ENCODE measurements around the gene PCBP3.

The PCBP3 gene

DNA sequence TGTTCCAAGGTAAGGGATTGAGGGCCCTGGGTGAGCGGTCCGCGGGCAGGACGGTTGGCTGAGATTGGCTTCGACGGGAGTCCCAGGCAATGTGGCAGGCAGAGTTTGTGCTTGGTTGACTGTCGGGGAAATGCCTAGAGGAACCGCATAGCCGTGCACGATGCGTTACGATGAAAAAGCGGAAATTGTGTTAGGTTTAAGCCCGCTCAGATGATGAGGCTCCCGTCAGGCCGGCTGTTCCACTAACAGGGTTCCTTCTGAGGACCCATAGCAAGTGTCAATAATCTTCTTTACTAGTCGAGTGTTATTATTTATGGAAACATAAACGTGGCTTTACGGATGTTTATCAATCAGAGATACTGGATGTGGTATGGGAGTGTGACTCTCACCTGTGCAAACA lies 220.2 kb downstream of the PCBP3 start:
- DNase-seq (ENCODE audit: low read depth): no peak
- in situ Hi-C loops (cut with HindIII; ENCODE audit: low sequenced_read_pairs): no loop called here
- TF ChIP-seq, protein P1, sequence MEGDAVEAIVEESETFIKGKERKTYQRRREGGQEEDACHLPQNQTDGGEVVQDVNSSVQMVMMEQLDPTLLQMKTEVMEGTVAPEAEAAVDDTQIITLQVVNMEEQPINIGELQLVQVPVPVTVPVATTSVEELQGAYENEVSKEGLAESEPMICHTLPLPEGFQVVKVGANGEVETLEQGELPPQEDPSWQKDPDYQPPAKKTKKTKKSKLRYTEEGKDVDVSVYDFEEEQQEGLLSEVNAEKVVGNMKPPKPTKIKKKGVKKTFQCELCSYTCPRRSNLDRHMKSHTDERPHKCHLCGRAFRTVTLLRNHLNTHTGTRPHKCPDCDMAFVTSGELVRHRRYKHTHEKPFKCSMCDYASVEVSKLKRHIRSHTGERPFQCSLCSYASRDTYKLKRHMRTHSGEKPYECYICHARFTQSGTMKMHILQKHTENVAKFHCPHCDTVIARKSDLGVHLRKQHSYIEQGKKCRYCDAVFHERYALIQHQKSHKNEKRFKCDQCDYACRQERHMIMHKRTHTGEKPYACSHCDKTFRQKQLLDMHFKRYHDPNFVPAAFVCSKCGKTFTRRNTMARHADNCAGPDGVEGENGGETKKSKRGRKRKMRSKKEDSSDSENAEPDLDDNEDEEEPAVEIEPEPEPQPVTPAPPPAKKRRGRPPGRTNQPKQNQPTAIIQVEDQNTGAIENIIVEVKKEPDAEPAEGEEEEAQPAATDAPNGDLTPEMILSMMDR (IDR thresholded peaks at IDR 0.05; ENCODE audit: low read depth, low read length, missing control alignments): no peak
- no peak overlapping the region for H3K4me3 ChIP-seq (ENCODE audit: low read depth, low read length)

DNA sequence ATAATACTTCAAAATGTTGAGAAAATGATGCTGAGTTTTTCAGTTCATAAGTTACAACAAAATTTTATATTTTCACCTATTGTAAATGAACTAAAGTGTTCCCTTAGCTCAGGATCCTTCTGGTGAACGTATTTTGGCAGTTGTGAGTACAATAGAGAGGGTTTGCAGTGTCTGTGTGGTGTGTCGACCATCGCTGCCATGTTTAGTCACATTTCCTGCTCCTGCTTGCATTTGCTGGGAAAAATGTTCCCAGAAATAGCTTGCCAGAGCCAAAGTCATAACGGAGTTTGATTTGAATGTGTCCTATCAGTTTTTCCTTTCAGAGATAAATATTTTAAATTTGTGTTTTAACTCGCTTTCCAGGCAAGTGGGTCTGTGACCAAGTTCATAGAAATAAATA lies 220.9 kb downstream of the PCBP3 start:
- in situ Hi-C loops (cut with HindIII; ENCODE audit: low sequenced_read_pairs): no loop called here
- DNase-seq (ENCODE audit: low read depth): no peak
- TF ChIP-seq, protein P1 (IDR thresholded peaks at IDR 0.05; ENCODE audit: low read depth, low read length, missing control alignments): no peak
- no peak overlapping the region for H3K4me3 ChIP-seq (ENCODE audit: low read depth, low read length)

DNA sequence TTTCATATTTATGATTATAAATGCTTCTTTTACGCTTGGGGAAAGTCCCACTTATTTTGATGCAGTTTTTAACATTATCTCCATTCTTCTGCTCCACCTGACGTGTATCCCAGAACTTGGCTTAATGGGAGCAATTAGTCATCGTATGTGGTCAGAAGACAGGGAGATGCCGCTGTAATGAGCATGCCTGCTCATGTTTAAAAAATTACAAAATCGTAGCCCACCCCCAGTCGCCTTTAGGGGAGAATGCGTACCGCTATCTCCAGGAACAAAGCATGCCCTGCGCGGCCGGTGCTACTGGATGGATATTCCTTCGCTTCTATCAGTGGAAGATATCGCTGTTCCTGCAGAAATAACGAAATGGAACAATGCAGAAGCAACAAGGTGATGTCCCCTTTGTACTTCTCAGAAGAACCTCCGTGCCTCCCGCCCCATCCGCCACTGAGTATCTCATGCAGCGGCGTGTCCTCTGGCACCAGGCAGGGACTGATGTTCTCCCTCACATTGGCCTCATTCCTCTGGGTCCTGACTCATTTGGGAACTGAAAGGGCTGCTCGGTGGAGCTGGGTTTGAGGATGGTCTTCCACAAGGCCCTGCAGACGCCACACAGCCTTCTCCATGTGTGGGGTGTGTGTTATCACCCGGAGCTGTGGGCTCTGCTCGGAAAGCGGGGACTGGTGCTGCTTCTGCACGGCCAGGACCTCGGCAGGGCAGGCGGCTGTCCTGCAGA lies 221.7 kb downstream of the PCBP3 start:
- TF ChIP-seq, protein P1 (IDR thresholded peaks at IDR 0.05; ENCODE audit: low read depth, low read length, missing control alignments): no peak
- in situ Hi-C loops (cut with HindIII; ENCODE audit: low sequenced_read_pairs): no loop called here
- peak overlapping the region; percentile 8 for H3K4me3 ChIP-seq (ENCODE audit: low read depth, low read length)
- DNase-seq (ENCODE audit: low read depth): peak; percentile 81

DNA sequence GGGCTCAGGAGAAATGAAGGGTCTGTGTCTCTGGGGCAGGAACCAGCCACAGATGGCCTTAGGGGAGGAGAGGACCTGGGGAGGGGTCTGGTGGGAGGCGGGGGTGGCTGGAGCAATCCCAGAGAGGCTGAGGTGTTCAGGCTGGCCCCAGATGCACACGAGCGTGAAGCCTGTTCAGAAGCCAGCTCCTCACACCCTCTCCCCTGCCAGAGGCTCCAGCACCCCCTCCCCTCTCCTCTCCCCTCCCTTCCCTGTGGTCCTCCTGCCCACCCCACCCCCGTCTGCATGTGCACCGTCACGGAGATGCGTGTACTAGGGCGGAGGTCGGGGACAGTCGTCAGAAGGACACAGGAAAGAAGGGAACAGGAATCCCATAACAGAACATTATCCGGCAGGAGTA lies 223.0 kb downstream of the PCBP3 start:
- no peak overlapping the region for H3K4me3 ChIP-seq (ENCODE audit: low read depth, low read length)
- in situ Hi-C loops (cut with HindIII; ENCODE audit: low sequenced_read_pairs): no loop called here
- no peak for DNase-seq (ENCODE audit: low read depth)
- TF ChIP-seq, protein P1 (IDR thresholded peaks at IDR 0.05; ENCODE audit: low read depth, low read length, missing control alignments): no peak

DNA sequence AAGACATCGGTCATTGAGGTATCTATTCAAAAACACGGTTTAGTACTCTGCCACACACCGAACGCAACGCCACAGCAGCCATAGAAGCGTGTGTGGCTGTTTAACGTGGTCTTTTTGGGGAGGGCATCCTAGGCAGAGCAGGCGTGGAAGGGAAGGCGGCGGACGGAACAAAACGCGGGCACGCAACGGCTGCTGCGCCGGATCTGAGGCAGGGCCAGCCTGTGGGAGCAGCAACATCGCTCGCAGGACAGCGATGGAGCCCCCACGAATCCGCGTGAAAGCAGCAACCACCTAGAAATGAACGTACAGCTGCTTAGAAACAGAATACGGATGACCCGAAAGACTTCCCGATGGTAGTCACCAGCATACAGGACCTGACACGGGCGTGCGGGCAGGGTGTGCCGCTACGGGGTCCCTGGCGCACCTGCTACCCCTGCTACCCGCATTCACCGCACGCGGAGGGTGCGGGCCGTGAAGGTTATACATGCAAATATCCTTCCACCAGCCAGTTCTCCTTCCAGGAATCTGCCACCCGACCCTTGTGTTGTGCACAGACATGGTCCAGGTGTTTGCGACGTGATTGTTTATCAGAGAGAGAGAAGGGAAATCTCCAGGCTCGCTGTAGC lies 223.6 kb downstream of the PCBP3 start:
- in situ Hi-C loops (cut with HindIII; ENCODE audit: low sequenced_read_pairs): no loop called here

DNA sequence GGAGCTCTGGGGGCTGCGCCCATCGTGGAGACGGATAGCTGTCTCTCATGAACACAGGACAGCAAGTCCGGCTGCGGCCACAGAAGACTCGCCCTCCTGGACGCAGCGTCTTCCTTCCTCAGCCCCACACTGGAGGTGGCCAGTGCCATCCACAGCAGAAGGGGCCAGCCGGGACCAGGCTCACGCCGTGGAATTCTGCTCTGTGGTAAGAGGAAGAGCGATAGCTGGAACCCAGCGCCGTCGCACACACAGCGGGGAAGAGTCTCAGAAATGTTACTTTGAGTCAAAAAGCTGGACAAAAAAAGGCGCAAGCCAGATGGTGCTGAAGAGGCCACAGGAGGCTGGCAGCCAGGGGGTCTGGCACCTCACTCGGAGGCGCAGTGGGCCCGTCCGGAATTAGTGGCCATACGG lies 224.2 kb downstream of the PCBP3 start:
- no peak for DNase-seq (ENCODE audit: low read depth)
- in situ Hi-C loops (cut with HindIII; ENCODE audit: low sequenced_read_pairs): no loop called here
- TF ChIP-seq, protein P1 (IDR thresholded peaks at IDR 0.05; ENCODE audit: low read depth, low read length, missing control alignments): no peak
- H3K4me3 ChIP-seq (ENCODE audit: low read depth, low read length): no peak overlapping the region

More for the DNA sequence above, 223.6 kb downstream of the PCBP3 start:
- DNase-seq (ENCODE audit: low read depth): no peak
- no peak overlapping the region for H3K4me3 ChIP-seq (ENCODE audit: low read depth, low read length)
- TF ChIP-seq, protein P1 (IDR thresholded peaks at IDR 0.05; ENCODE audit: low read depth, low read length, missing control alignments): no peak

All from astrocyte of the cerebellum (primary cell).